ENCODE results near the gene UCN2. TPM values are rescaled to one million over a fixed set of nuclear protein-coding genes. Genes with fewer than 3 reads are reported as not detected.
A peak's percentile ranks its signal among the peaks of the same experiment; 100 is the strongest.

Gene UCN2, protein sequence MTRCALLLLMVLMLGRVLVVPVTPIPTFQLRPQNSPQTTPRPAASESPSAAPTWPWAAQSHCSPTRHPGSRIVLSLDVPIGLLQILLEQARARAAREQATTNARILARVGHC
- 0.65 TPM in 1 of 2 replicates, not detected in the other for total RNA-seq (2011; cell fraction: chromatin; rRNA removed; ENCODE audit: low replicate concordance)
- 0.33 TPM in 1 of 2 replicates, not detected in the other for total RNA-seq (2011; cell fraction: nucleolus; rRNA removed)
- total RNA-seq (2011; cell fraction: nucleoplasm; rRNA removed), result 0.29 and 0.38 TPM in 2 replicates
- total RNA-seq (2014; rRNA removed), result not detected in 2 replicates
- total RNA-seq (2014; rRNA removed; fragmentation: Illumina TruSeq; extraction: Trizol), result not detected in 2 replicates
- total RNA-seq (2015; rRNA removed; fragmentation: Illumina TruSeq; extraction: Trizol), result not detected in 2 replicates
- 0.11 TPM in 1 of 2 replicates, not detected in the other for total RNA-seq (2021)
- polyA plus RNA-seq (2011; rRNA removed), result 0.05 and 0.08 TPM in 2 replicates
- 0.04 and 0.09 TPM in 2 replicates for polyA plus RNA-seq (2011; cell fraction: cytosol; rRNA removed)
- 0.13 and 0.44 TPM in 2 replicates for polyA plus RNA-seq (2011; cell fraction: nucleus; rRNA removed)
- 0.16 TPM in 1 of 2 replicates, not detected in the other for polyA plus RNA-seq (2012)
- polyA plus RNA-seq (2014; fragmentation: Illumina TruSeq; extraction: Trizol), result not detected in 2 replicates
- not detected for polyA plus RNA-seq (2014; fragmentation: Nextera tagmentation; extraction: Ambion mirVana)
- polyA plus RNA-seq (2014; rRNA removed), result not detected in 2 replicates
- polyA minus RNA-seq (2011; rRNA and poly(A)+ RNA removed), result not detected in 2 replicates
- polyA minus RNA-seq (2011; cell fraction: cytosol; rRNA and poly(A)+ RNA removed), result not detected in 2 replicates
- not detected in 2 replicates for polyA minus RNA-seq (2011; cell fraction: nucleus; rRNA and poly(A)+ RNA removed)
- Bru-seq, nascent RNA, result percentile 19 among the genes with signal in this experiment
- BruChase-seq, experiment 1, labeled RNA remaining after a 2-hour chase, result not detected
- percentile 11 among the genes with signal in this experiment for BruChase-seq, experiment 2, labeled RNA remaining after a 6-hour chase
- long read RNA-seq, experiment 1, result 0 reads
- long read RNA-seq, experiment 2, result 0 reads
- long read RNA-seq, experiment 3, result 0 reads

DNA sequence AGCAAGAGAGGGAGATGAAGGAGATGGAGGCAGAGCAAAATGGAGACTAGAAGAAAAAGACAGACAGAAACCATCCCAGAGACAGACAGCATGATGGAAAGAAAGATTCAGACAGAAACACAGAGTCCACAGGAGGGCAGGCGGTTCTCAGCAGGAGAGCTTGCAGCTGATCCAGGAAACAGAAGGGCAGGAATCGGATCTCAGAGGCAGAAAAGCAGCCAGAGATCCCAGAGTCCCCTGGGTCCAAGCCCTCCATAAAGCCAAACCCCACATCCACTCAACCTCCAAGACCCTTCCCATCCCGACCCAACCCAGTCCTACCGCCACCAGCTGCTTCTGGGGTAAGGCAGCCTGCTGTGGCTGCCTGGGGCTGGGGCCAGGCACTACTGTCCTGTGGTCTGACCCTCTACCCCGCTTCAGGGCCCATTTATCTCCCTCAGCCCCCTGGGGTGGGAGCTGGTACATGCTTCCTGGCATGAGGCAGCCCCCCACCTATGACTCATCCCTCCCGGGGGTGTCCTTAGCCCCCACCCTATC lies at the start of gene UCN2:
Gene UCN2 (minus strand): TSS at position 400 of the 537 bp plus-strand sequence. CDS start 657 bp downstream, outside the sequence.
- peak; percentile 6 for FAIRE-seq
- BruUV-seq (replicated peaks), result no TSS peak

More for the DNA sequence above, at the start of gene UCN2:
- H4K20me1 ChIP-seq (replicated peaks; ENCODE audit: control insufficient read depth, insufficient read depth, low read length), result no peaks in the 10 kb centered on the region
- intact Hi-C loops (cut with micrococcal nuclease), result no loop called here
- 17% methylated on average over 3 of the region's 6 CpGs for WGBS (ENCODE audit: insufficient coverage, low coverage, missing lambda C conversion rate)
- CTCF ChIA-PET (ENCODE audit: low intra/inter-chr PET ratio), result no interaction called here
- no peaks in the 10 kb centered on the region for H3K9me3 ChIP-seq (replicated peaks; ENCODE audit: control insufficient read depth, insufficient read depth, low read depth, low read length)
- in situ Hi-C loops (cut with MboI), result no loop called here
- no peaks in the 10 kb centered on the region for H3K79me2 ChIP-seq (ENCODE audit: control insufficient read depth, insufficient read depth, low read length)
- peaks cover 26 to 68% of the 10 kb centered on the region in 2 experiments for H3K4me1 ChIP-seq (replicated peaks in 1 of 2; ENCODE audit: control insufficient read depth in 2 of 2, insufficient read depth in 2 of 2, low read length in 2 of 2)
- H3K9me1 ChIP-seq (ENCODE audit: control insufficient read depth, insufficient read depth, low read length), result no peaks in the 10 kb centered on the region
- H3K9ac ChIP-seq (ENCODE audit: insufficient read depth in 1 of 2, low read depth in 2 of 2, low read length in 2 of 2), result peak within 1 kb of the TSS in 1 of 2 experiments; percentile 61; a peak in 1 of 4 replicates
- DNase-seq (ENCODE audit: extremely low read depth in 1 of 4, low spot score in 3 of 4), result no peak
- H3K4me3 ChIP-seq, result no peak within 1 kb of the TSS
- ATAC-seq, result no peak
- no peaks in the 10 kb centered on the region for H3K36me3 ChIP-seq (ENCODE audit: control insufficient read depth, insufficient read depth, low read length)
- H3K4me2 ChIP-seq (ENCODE audit: insufficient read depth, low read length), result no peak within 1 kb of the TSS
- H3K27me3 ChIP-seq (ENCODE audit: control insufficient read depth in 2 of 2, insufficient read depth in 2 of 2, low read length in 2 of 2), result no peaks in the 10 kb centered on the region
- TF ChIP-seq MTA1 (IDR thresholded peaks at IDR 0.05; ENCODE audit: borderline replicate concordance) (no peak), MYC (IDR thresholded peaks at IDR 0.05; ENCODE audit: low read depth, low read length) (no peak), MYC (CRISPR knock-in tag; IDR thresholded peaks at IDR 0.05; ENCODE audit: borderline replicate concordance, low read depth) (no peak), CTCF (IDR thresholded peaks at IDR 0.05 in 2 of 3, conservative IDR thresholded peaks at IDR 0.05 in 1 of 3; ENCODE audit: insufficient read depth in 2 of 3, low read depth in 1 of 3, low read length in 3 of 3) (peak in 1 of 3 experiments; percentile 14; a peak in 1 of 6 replicates), HDAC1 (IDR thresholded peaks at IDR 0.05) (peak in 1 of 2 experiments; percentile 28; a peak in 1 of 4 replicates), RFX5 (IDR thresholded peaks at IDR 0.05; ENCODE audit: low read depth, low read length) (no peak), MCM7 (IDR thresholded peaks at IDR 0.05) (0 out of 4 replicates have a peak, but pooled peaks of 1 of the 2 experiments have one; percentile 12)
- POLR2A ChIA-PET, result no interaction called here
- H2AFZ ChIP-seq (ENCODE audit: low read depth, low read length), result peak within 1 kb of the TSS; percentile 56; the same call in 1 of the 2 replicates
- no peak within 1 kb of the TSS for H3K27ac ChIP-seq (ENCODE audit: extremely low read depth, low read depth, low read length)

All from K562 (cell line).